Duodenal mucosa (tissue), 2 donors: Measurements from ENCODE around the gene ARHGAP21.
"Not testable (repeated sequence)": the region's sequence is repeated elsewhere in the genome, so short reads cannot be mapped to it uniquely, and the experiment has no call there.

Experiments used
- H3K27ac ChIP-seq: one replicate; pipeline ENCODE4 v1.7.0; 2013; ENCODE audit warnings: low read depth, low read length
- H3K27me3 ChIP-seq, 2 donors: one replicate each; pipeline ENCODE4 v1.7.0; 2013; ENCODE audit warnings: low read length in 2 of 2, control low read depth in 1 of 2; ENCODE audit not compliant: insufficient read depth in 2 of 2, control insufficient read depth in 1 of 2
- H3K36me3 ChIP-seq, 2 donors: one replicate each; pipeline ENCODE4 v1.7.0; 2013; ENCODE audit warnings: low read length in 2 of 2, control low read depth in 1 of 2; ENCODE audit not compliant: insufficient read depth in 2 of 2, control insufficient read depth in 1 of 2
- H3K4me1 ChIP-seq, 2 donors: one replicate each; pipeline ENCODE4 v1.7.0; 2013; ENCODE audit warnings: low read length in 2 of 2, control low read depth in 1 of 2; ENCODE audit not compliant: insufficient read depth in 2 of 2, control insufficient read depth in 1 of 2
- H3K4me3 ChIP-seq, 2 donors: one replicate each; pipeline ENCODE4 v1.7.0; 2013; ENCODE audit warnings: low read length in 2 of 2, low read depth in 1 of 2
- H3K9ac ChIP-seq, 2 donors: one replicate each; pipeline ENCODE4 v1.7.0; 2013; ENCODE audit warnings: low read length in 2 of 2, low read depth in 1 of 2
- H3K9me3 ChIP-seq, 2 donors: one replicate each; pipeline ENCODE4 v1.7.0; 2013; ENCODE audit warnings: low read length in 2 of 2, control low read depth in 1 of 2; ENCODE audit not compliant: control insufficient read depth in 1 of 2

ARHGAP21 gene

GRCh38 chr10:24645022-24645421 lies 78.7 kb downstream of the ARHGAP21 start:
- H3K9me3 ChIP-seq, result no peaks in the 10 kb centered on the region
- no peak overlapping the region for H3K9ac ChIP-seq
- H3K27ac ChIP-seq, result no peak overlapping the region
- H3K4me1 ChIP-seq, result peaks cover 4 to 6% of the 10 kb centered on the region in 2 donors
- no peaks in the 10 kb centered on the region for H3K27me3 ChIP-seq
- H3K4me3 ChIP-seq, result no peak overlapping the region
- no peaks in the 10 kb centered on the region for H3K36me3 ChIP-seq

GRCh38 chr10:24643679-24644209 lies 79.9 kb downstream of the ARHGAP21 start:
- H3K4me1 ChIP-seq, result peaks cover 4 to 6% of the 10 kb centered on the region in 2 donors
- no peaks in the 10 kb centered on the region for H3K36me3 ChIP-seq
- no peak overlapping the region for H3K27ac ChIP-seq
- no peaks in the 10 kb centered on the region for H3K27me3 ChIP-seq
- H3K4me3 ChIP-seq, result no peak overlapping the region
- no peak overlapping the region for H3K9ac ChIP-seq
- H3K9me3 ChIP-seq, result no peaks in the 10 kb centered on the region

- no peaks in the 10 kb centered on the region for H3K9me3 ChIP-seq
- H3K27ac ChIP-seq, result no peak overlapping the region
- no peak overlapping the region for H3K9ac ChIP-seq
- peaks cover 4 to 6% of the 10 kb centered on the region in 2 donors for H3K4me1 ChIP-seq
- H3K36me3 ChIP-seq, result no peaks in the 10 kb centered on the region
- H3K27me3 ChIP-seq, result no peaks in the 10 kb centered on the region
- H3K4me3 ChIP-seq, result no peak overlapping the region
Measured at GRCh38 chr10:24642921-24643678, 80.6 kb downstream of the ARHGAP21 start.

GRCh38 chr10:24639124-24639523 lies 84.6 kb downstream of the ARHGAP21 start:
- Histone ChIP-seq H3K4me1 (peaks cover 4 to 6% of the 10 kb centered on the region in 2 donors), H3K36me3 (no peaks in the 10 kb centered on the region), H3K9ac (no peak overlapping the region), H3K4me3 (no peak overlapping the region), H3K27me3 (no peaks in the 10 kb centered on the region), H3K9me3 (no peaks in the 10 kb centered on the region), H3K27ac (no peak overlapping the region)

- Histone ChIP-seq H3K27me3 (no peaks in the 10 kb centered on the region), H3K36me3 (peaks cover 0 to 13% of the 10 kb centered on the region in 2 donors), H3K27ac (no peak overlapping the region), H3K4me3 (no peak overlapping the region), H3K9ac (no peak overlapping the region), H3K9me3 (no peaks in the 10 kb centered on the region), H3K4me1 (no peaks in the 10 kb centered on the region)
Measured at GRCh38 chr10:24625778-24626177, 97.9 kb downstream of the ARHGAP21 start.

- H3K9me3 ChIP-seq, result no peaks in the 10 kb centered on the region
- H3K9ac ChIP-seq, result no peak overlapping the region
- H3K27me3 ChIP-seq, result no peaks in the 10 kb centered on the region
- no peak overlapping the region for H3K4me3 ChIP-seq
- no peaks in the 10 kb centered on the region for H3K4me1 ChIP-seq
- H3K36me3 ChIP-seq, result peaks cover 3 to 22% of the 10 kb centered on the region in 2 donors
- no peak overlapping the region for H3K27ac ChIP-seq
Measured at GRCh38 chr10:24623383-24623782, 100.3 kb downstream of the ARHGAP21 start.

- Histone ChIP-seq H3K36me3 (peaks cover 7 to 20% of the 10 kb centered on the region in 2 donors), H3K4me1 (no peaks in the 10 kb centered on the region), H3K9ac (no peak overlapping the region), H3K4me3 (no peak overlapping the region), H3K9me3 (no peaks in the 10 kb centered on the region), H3K27me3 (no peaks in the 10 kb centered on the region), H3K27ac (no peak overlapping the region)
Measured at GRCh38 chr10:24622781-24623301, 100.8 kb downstream of the ARHGAP21 start.

- not testable (repeated sequence) for H3K9me3 ChIP-seq, H3K4me3 ChIP-seq, H3K27ac ChIP-seq
Measured at GRCh38 chr10:24621035-24621795, 102.5 kb downstream of the ARHGAP21 start.

GRCh38 chr10:24619994-24620310 lies 103.7 kb downstream of the ARHGAP21 start:
- H3K27ac ChIP-seq, H3K27me3 ChIP-seq, H3K9ac ChIP-seq, H3K4me1 ChIP-seq, H3K4me3 ChIP-seq, H3K9me3 ChIP-seq: not testable (repeated sequence)
- H3K36me3 ChIP-seq, result peaks cover 10 to 16% of the 10 kb centered on the region in 2 donors

More at GRCh38 chr10:24621035-24621795, 102.5 kb downstream of the ARHGAP21 start:
- H3K9ac ChIP-seq, H3K27me3 ChIP-seq, H3K4me1 ChIP-seq: not testable (repeated sequence)
- H3K36me3 ChIP-seq, result peaks cover 7 to 16% of the 10 kb centered on the region in 2 donors
